ENCODE measurements around the gene MLLT3.

Gene MLLT3

DNA sequence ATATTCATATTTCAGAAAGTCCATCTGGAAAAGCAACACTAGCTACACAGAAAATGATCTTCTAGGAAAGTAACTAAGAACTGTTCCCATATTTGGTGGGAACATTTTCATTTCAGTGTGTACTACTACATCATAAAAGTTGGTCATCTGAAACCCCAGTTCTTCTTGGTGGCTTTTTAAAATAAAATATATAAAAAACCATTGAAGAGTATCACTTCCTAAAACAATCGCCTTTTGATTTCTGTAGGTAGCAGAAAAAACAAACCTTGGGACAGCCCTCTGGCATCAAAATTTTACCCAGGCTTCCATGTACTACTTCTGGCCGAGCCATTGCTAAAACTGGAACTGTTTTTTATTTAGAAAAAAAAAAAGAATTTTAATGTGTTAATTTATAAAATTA is 158.5 kb downstream of the MLLT3 start:
- no peaks in the 10 kb centered on the region for H3K36me3 ChIP-seq (ENCODE audit: control insufficient read depth in 1 of 2, insufficient read depth in 2 of 2, low read length in 2 of 2)
- no peak overlapping the region for H4K8ac ChIP-seq (ENCODE audit: low read depth, low read length)
- no peaks in the 10 kb centered on the region for H3K9me3 ChIP-seq (ENCODE audit: insufficient read depth, low read depth, low read length)
- no peak overlapping the region for H2BK120ac ChIP-seq (ENCODE audit: insufficient read depth, low read length, poor library complexity)
- no peaks in the 10 kb centered on the region for H3K79me1 ChIP-seq (ENCODE audit: low read length)
- H4K12ac ChIP-seq (ENCODE audit: low read depth, low read length), result no peak overlapping the region
- H3K14ac ChIP-seq (ENCODE audit: low read length), result no peak overlapping the region
- no peak for DNase-seq
- no peak overlapping the region for H3K4ac ChIP-seq (ENCODE audit: low read depth, low read length)
- no peak overlapping the region for H3K4me2 ChIP-seq (ENCODE audit: low read length)
- no peak overlapping the region for H3K27ac ChIP-seq (ENCODE audit: low read depth, low read length)
- H3K9ac ChIP-seq (ENCODE audit: low read length), result no peak overlapping the region
- H2BK12ac ChIP-seq (ENCODE audit: low read length), result no peak overlapping the region
- no peak overlapping the region for H2AK5ac ChIP-seq (ENCODE audit: low read length)
- no peak overlapping the region for H4K91ac ChIP-seq (ENCODE audit: low read depth, low read length)
- no peaks in the 10 kb centered on the region for H3K79me2 ChIP-seq (ENCODE audit: control insufficient read depth, insufficient read depth, low read length, poor library complexity)
- no peak overlapping the region for H2BK5ac ChIP-seq (ENCODE audit: low read depth, low read length, poor library complexity)
- H3K4me1 ChIP-seq (ENCODE audit: control insufficient read depth in 1 of 2, insufficient read depth in 2 of 2, low read length in 2 of 2), result no peaks in the 10 kb centered on the region
- no peak overlapping the region for H2AFZ ChIP-seq (ENCODE audit: insufficient read depth, low read length, poor library complexity)
- H3K4me3 ChIP-seq (ENCODE audit: low read depth, low read length), result no peak overlapping the region
- no peaks in the 10 kb centered on the region for H3K27me3 ChIP-seq (ENCODE audit: insufficient read depth, low read length)
- H3K18ac ChIP-seq (ENCODE audit: low read length), result no peak overlapping the region
- no CpG with 5 or more reads among the region's 2 CpGs for WGBS (ENCODE audit: extremely low coverage, insufficient coverage, insufficient read length)
- H3K23ac ChIP-seq (ENCODE audit: low read length), result no peak overlapping the region

DNA sequence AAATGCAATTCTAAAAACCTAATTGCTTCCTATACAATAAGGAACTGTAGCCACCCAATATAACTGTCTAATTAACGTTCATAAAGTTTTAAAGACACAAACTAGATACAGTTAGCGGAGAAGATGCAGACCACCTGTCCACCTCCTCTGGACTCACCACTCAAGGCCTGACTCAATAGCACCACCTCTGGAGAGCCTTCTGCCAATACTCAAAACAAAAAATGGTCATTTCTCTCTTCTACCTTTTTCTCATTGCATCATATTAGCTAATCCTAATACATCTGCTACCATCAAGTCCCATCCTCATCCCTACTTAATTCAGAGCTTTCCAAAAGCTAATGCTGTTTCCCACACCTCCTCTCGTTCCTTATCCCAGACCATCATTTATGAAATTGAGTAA is 159.9 kb downstream of the MLLT3 start:
- Histone ChIP-seq H3K23ac (ENCODE audit: low read length) (no peak overlapping the region), H3K4me1 (ENCODE audit: control insufficient read depth in 1 of 2, insufficient read depth in 2 of 2, low read length in 2 of 2) (no peaks in the 10 kb centered on the region), H3K14ac (ENCODE audit: low read length) (no peak overlapping the region), H3K79me2 (ENCODE audit: control insufficient read depth, insufficient read depth, low read length, poor library complexity) (no peaks in the 10 kb centered on the region), H3K36me3 (ENCODE audit: control insufficient read depth in 1 of 2, insufficient read depth in 2 of 2, low read length in 2 of 2) (no peaks in the 10 kb centered on the region), H2BK12ac (ENCODE audit: low read length) (no peak overlapping the region), H3K27ac (ENCODE audit: low read depth, low read length) (no peak overlapping the region), H4K91ac (ENCODE audit: low read depth, low read length) (no peak overlapping the region), H3K4me2 (ENCODE audit: low read length) (no peak overlapping the region), H4K8ac (ENCODE audit: low read depth, low read length) (no peak overlapping the region), H2BK120ac (ENCODE audit: insufficient read depth, low read length, poor library complexity) (no peak overlapping the region), H3K9me3 (ENCODE audit: insufficient read depth, low read depth, low read length) (no peaks in the 10 kb centered on the region), H3K79me1 (ENCODE audit: low read length) (no peaks in the 10 kb centered on the region), H2BK5ac (ENCODE audit: low read depth, low read length, poor library complexity) (no peak overlapping the region), H3K4ac (ENCODE audit: low read depth, low read length) (no peak overlapping the region), H2AK5ac (ENCODE audit: low read length) (no peak overlapping the region), H3K27me3 (ENCODE audit: insufficient read depth, low read length) (no peaks in the 10 kb centered on the region), H3K4me3 (ENCODE audit: low read depth, low read length) (no peak overlapping the region), H4K12ac (ENCODE audit: low read depth, low read length) (no peak overlapping the region), H3K18ac (ENCODE audit: low read length) (no peak overlapping the region), H2AFZ (ENCODE audit: insufficient read depth, low read length, poor library complexity) (no peak overlapping the region), H3K9ac (ENCODE audit: low read length) (no peak overlapping the region)
- no CpG with 5 or more reads among the region's 3 CpGs for WGBS (ENCODE audit: extremely low coverage, insufficient coverage, insufficient read length)
- DNase-seq, result no peak

DNA sequence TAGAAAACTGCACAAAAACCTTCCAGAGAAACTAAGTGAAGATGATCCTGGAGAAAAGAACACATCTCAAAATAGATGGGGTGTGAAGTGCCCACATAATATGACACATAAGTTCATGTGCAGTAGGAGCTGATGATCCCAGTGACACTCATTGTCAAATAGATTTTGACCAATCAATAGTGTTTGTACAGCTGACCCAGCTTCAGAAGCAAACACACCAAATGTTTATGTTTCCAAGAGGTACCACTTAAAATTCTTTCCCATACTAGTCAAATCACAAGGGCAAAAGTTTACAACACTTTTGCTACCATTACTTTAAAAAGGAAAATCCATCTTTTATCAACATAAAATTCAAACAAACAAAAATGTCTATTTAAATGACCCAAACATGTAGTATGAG is 175.0 kb downstream of the MLLT3 start:
- Histone ChIP-seq H3K79me1 (ENCODE audit: low read length) (no peaks in the 10 kb centered on the region), H3K9me3 (ENCODE audit: insufficient read depth, low read depth, low read length) (no peaks in the 10 kb centered on the region), H3K79me2 (ENCODE audit: control insufficient read depth, insufficient read depth, low read length, poor library complexity) (no peaks in the 10 kb centered on the region), H3K4me2 (ENCODE audit: low read length) (no peak overlapping the region), H2AK5ac (ENCODE audit: low read length) (no peak overlapping the region), H3K36me3 (ENCODE audit: control insufficient read depth in 1 of 2, insufficient read depth in 2 of 2, low read length in 2 of 2) (no peaks in the 10 kb centered on the region), H3K18ac (ENCODE audit: low read length) (no peak overlapping the region), H4K8ac (ENCODE audit: low read depth, low read length) (no peak overlapping the region), H4K91ac (ENCODE audit: low read depth, low read length) (no peak overlapping the region), H2AFZ (ENCODE audit: insufficient read depth, low read length, poor library complexity) (no peak overlapping the region), H2BK5ac (ENCODE audit: low read depth, low read length, poor library complexity) (no peak overlapping the region), H3K27me3 (ENCODE audit: insufficient read depth, low read length) (no peaks in the 10 kb centered on the region), H3K9ac (ENCODE audit: low read length) (no peak overlapping the region), H3K4me1 (ENCODE audit: control insufficient read depth in 1 of 2, insufficient read depth in 2 of 2, low read length in 2 of 2) (no peaks in the 10 kb centered on the region), H3K23ac (ENCODE audit: low read length) (no peak overlapping the region), H2BK12ac (ENCODE audit: low read length) (no peak overlapping the region), H3K27ac (ENCODE audit: low read depth, low read length) (no peak overlapping the region), H3K4me3 (ENCODE audit: low read depth, low read length) (no peak overlapping the region), H3K14ac (ENCODE audit: low read length) (no peak overlapping the region), H3K4ac (ENCODE audit: low read depth, low read length) (no peak overlapping the region), H4K12ac (ENCODE audit: low read depth, low read length) (no peak overlapping the region), H2BK120ac (ENCODE audit: insufficient read depth, low read length, poor library complexity) (no peak overlapping the region)
- DNase-seq, result no peak

DNA sequence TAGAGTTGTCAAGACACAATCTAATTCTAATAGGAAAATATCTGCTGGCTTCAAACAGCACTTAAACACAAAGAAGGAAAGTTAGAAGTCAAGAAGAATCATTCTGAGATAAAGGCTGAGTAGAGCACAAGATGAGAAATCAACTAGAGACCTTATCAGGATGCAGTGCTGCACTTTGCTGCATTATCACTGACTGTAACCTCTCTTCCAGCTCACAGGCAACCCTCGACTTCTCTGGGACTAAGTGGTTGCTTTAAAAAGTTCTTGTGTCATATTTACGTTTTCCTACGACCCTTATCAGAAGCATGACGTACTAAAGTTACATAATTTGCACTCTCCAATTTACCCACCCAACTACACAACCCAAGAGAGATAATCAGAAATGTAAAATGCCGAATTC is 176.1 kb downstream of the MLLT3 start:
- Histone ChIP-seq H3K27me3 (ENCODE audit: insufficient read depth, low read length) (no peaks in the 10 kb centered on the region), H3K9ac (ENCODE audit: low read length) (no peak overlapping the region), H3K4ac (ENCODE audit: low read depth, low read length) (no peak overlapping the region), H3K79me2 (ENCODE audit: control insufficient read depth, insufficient read depth, low read length, poor library complexity) (no peaks in the 10 kb centered on the region), H2AFZ (ENCODE audit: insufficient read depth, low read length, poor library complexity) (no peak overlapping the region), H3K4me2 (ENCODE audit: low read length) (no peak overlapping the region), H4K91ac (ENCODE audit: low read depth, low read length) (no peak overlapping the region), H3K14ac (ENCODE audit: low read length) (no peak overlapping the region), H3K18ac (ENCODE audit: low read length) (no peak overlapping the region), H3K4me3 (ENCODE audit: low read depth, low read length) (no peak overlapping the region), H3K79me1 (ENCODE audit: low read length) (no peaks in the 10 kb centered on the region), H4K12ac (ENCODE audit: low read depth, low read length) (no peak overlapping the region), H2BK12ac (ENCODE audit: low read length) (no peak overlapping the region), H3K27ac (ENCODE audit: low read depth, low read length) (no peak overlapping the region), H2AK5ac (ENCODE audit: low read length) (no peak overlapping the region), H2BK5ac (ENCODE audit: low read depth, low read length, poor library complexity) (no peak overlapping the region), H3K36me3 (ENCODE audit: control insufficient read depth in 1 of 2, insufficient read depth in 2 of 2, low read length in 2 of 2) (no peaks in the 10 kb centered on the region), H4K8ac (ENCODE audit: low read depth, low read length) (no peak overlapping the region), H2BK120ac (ENCODE audit: insufficient read depth, low read length, poor library complexity) (no peak overlapping the region), H3K4me1 (ENCODE audit: control insufficient read depth in 1 of 2, insufficient read depth in 2 of 2, low read length in 2 of 2) (no peaks in the 10 kb centered on the region), H3K9me3 (ENCODE audit: insufficient read depth, low read depth, low read length) (no peaks in the 10 kb centered on the region), H3K23ac (ENCODE audit: low read length) (no peak overlapping the region)
- DNase-seq, result no peak
- WGBS (ENCODE audit: extremely low coverage, insufficient coverage, insufficient read length), result no CpG with 5 or more reads among the region's 5 CpGs

Measured in trophoblast cell (in vitro differentiated cells and primary cell).